Astrocyte of the cerebellum (primary cell): ENCODE data around the gene ITM2B.
"Not testable (repeated sequence)": the region's sequence is repeated elsewhere in the genome, so short reads cannot be mapped to it uniquely, and the experiment has no call there.

ENCODE experiments used
- DNase-seq: peaks from one replicate; pipeline ENCODE4 v3.0.0-alpha.2; 2011; ENCODE audit warnings: low read depth
- H3K4me3 ChIP-seq: 2 replicates; pipeline ENCODE4 v1.5.1; 2011; ENCODE audit warnings: mild to moderate bottlenecking, low read depth, low read length, moderate library complexity
- in situ Hi-C: cut with HindIII; loops from 2 replicates; pipeline ENCODE4 v1.10.0; 2017; ENCODE audit warnings: low sequenced_read_pairs
- TF ChIP-seq, protein P1 (sequence below): IDR thresholded peaks from 2 replicates; pipeline ENCODE4 v1.5.1; 2012; ENCODE audit warnings: low read length, low read depth, moderate library complexity, mild to moderate bottlenecking; ENCODE audit errors: missing control alignments

Gene ITM2B

DNA sequence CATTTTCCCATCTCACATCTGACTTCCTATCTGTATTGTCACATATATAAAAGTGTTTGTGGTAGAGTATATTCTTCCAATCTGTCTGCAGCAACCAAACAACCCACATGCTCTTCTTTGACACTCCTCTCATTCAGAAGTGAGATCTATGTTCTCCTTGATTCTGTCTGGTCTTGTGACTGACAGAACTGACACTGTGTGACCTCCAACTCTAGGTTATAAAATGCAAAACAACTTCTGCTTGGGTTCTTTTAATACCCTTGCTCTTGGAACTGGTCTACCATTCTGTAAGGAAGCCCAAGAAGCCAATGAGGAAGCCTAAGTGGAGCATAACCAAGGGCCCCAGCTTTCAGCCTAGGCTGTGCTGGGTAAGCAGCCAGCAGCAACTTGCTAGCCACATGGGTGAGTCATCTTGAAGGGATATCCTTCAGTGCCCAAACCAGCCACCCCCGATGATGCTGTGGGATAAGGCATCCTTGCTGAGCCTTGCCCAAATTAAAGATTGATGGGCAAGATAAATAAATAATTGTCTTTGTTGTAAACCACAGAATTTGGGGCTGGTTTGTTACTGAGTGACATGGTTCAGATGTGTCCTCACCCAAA, 18.4 kb upstream of the ITM2B start:
- no peak overlapping the region for H3K4me3 ChIP-seq
- DNase-seq: no peak
- TF ChIP-seq, protein P1, sequence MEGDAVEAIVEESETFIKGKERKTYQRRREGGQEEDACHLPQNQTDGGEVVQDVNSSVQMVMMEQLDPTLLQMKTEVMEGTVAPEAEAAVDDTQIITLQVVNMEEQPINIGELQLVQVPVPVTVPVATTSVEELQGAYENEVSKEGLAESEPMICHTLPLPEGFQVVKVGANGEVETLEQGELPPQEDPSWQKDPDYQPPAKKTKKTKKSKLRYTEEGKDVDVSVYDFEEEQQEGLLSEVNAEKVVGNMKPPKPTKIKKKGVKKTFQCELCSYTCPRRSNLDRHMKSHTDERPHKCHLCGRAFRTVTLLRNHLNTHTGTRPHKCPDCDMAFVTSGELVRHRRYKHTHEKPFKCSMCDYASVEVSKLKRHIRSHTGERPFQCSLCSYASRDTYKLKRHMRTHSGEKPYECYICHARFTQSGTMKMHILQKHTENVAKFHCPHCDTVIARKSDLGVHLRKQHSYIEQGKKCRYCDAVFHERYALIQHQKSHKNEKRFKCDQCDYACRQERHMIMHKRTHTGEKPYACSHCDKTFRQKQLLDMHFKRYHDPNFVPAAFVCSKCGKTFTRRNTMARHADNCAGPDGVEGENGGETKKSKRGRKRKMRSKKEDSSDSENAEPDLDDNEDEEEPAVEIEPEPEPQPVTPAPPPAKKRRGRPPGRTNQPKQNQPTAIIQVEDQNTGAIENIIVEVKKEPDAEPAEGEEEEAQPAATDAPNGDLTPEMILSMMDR: no peak
- in situ Hi-C loops: no loop called here

DNA sequence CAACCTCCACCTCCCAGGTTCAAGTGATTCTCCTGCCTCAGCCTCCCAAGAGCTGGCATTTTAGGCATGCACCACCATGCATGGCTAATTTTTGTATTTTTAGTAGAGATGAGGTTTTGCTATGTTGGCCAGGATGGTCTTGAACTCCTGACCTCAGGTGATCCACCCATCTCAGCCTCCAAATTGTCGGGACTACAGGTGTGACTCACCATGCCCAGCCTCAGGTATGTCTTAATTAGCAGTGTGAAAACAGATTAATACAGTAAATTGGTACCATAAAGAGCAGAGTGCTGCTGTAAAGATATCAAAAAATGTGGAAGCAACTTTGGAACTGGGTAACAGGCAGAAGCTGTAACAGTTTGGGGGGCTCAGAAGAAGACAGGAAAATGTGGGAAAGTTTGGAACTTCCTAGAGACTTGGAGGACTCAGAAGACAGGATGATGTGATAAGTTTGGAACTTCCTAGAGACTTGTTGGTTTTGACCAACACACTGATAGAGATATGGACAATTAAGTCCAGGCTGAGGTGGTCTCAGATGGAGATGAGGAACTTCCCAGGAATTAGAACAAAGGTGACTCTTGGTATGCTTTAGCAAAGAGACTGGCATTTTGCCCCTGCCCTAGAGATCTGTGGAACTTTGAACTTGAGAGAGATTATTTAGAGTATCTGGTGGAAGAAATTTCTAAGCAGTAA, 17.3 kb upstream of the ITM2B start:
- in situ Hi-C loops, DNase-seq, H3K4me3 ChIP-seq: not testable (repeated sequence)

DNA sequence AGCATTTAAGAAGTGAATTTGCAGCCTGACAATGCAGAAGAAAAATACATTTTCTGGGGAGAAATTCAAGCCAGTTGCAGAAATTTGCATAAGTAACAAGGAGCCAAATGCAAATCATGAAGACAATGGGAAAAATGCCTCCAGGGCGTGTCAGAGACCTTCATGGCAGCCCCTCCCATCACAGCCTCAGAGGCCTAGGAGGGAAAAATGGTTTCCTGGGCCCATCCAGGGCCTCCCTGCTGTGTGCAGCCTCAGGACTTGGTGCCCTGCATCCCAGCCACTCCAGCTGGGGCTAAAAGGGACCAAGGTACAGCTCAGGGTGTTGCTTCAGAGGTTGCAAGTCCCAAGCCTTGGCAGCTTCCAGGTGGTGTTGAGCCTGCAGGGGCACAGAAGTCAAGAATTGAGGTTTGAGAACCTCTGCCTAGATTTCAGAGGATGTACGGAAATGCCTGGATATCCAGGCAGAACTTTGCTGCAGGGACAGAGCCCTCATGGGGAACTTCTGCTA, 16.7 kb upstream of the ITM2B start:
- TF ChIP-seq, protein P1: no peak
- no peak overlapping the region for H3K4me3 ChIP-seq
- DNase-seq: no peak
- in situ Hi-C loops: no loop called here

DNA sequence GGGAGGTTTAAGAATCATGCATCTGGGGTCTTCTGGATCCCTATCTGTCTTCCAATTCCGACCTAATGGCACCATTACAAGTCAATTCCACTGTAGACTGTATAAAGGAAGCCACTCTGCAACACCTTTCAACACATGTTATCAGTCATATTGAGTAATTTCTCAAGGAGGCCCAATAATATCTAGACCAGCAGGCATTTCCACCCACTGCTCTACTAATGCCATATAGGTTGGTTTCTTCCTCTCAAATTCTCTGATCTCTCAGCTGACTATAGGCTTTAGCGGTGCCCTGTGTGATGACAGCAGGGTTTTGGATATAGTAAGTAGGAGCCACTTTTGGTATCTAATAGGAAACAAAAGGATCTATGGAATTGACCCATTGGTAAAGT, 12.4 kb upstream of the ITM2B start:
- in situ Hi-C loops: no loop called here
- DNase-seq: no peak
- TF ChIP-seq, protein P1: no peak
- no peak overlapping the region for H3K4me3 ChIP-seq

DNA sequence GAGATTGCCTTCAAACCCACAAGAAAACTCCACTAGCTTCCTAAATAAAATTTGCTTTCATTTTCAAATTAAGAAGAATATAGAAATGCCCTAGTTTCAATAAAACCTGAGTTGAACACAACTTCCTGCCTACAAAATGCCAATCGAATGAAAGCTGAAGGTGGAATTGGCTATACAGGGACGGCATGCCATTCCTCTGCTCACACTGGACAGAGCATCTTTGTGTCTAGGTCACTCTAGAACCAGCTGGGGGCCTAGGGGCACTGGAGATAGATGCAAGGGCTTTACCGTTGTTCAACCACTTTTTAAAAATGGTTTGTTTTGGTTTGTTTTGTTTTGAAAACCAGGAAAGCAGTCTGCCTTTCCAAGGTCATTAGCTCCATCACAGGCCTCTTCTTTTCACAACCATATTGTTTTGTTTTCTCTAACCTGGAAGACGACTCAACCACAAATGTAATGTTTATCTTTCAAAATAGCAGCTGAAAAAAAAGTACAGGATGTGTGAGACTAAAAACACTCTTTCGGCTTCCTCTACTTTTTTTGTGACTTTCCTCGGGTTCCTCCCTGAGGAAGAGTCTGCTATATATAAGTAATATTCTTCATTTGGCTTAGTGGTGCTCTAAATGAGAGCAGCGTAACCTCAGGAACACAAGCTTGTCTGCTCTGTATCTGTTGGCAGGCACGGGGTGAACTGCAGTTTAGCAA, 11.9 kb upstream of the ITM2B start:
- in situ Hi-C loops: no loop called here
- no peak for DNase-seq
- no peak overlapping the region for H3K4me3 ChIP-seq
- TF ChIP-seq, protein P1: no peak

DNA sequence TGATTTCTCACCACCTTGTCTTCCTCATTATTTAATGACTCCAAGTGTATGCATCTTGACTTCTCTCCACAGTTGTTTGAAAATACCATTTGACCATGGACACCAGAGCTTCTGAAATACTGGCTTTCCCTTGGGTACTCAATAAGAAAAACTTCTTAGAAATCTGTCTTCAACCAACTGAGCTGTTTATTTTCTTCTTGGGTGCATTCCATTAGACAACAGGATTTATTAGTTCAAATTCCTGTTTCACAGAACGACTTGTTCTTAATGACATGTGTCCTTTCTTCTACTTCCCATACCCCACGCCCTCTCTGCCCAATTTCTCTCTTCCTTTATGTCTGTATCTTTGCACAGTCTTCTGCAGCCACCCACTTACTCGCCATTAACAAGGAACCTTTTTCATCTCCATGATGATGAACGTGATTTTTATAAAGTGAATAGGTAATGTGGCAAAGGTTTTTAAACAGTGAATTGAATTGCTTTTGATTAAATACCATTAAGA, 11.3 kb upstream of the ITM2B start:
- TF ChIP-seq, protein P1: no peak
- DNase-seq: no peak
- in situ Hi-C loops: no loop called here
- H3K4me3 ChIP-seq: no peak overlapping the region
